Mucosa of rectum (tissue), 2 donors: ENCODE measurements around the gene GARNL3.

Experiments used
- H3K27ac ChIP-seq, 2 donors: one replicate each; pipeline ENCODE4 v1.7.0; 2013; ENCODE audit warnings: inconsistent platforms in 2 of 2, low read depth in 2 of 2, low read length in 2 of 2
- H3K27me3 ChIP-seq, 2 donors: one replicate each; pipeline ENCODE4 v1.7.0; 2013; ENCODE audit warnings: low read length in 2 of 2; ENCODE audit not compliant: control insufficient read depth in 2 of 2, insufficient read depth in 2 of 2
- H3K36me3 ChIP-seq, 2 donors: one replicate each; pipeline ENCODE4 v1.7.0; 2013; ENCODE audit warnings: low read length in 2 of 2; ENCODE audit not compliant: control insufficient read depth in 2 of 2, insufficient read depth in 2 of 2
- H3K4me1 ChIP-seq, 2 donors: one replicate each; pipeline ENCODE4 v1.7.0; 2013; ENCODE audit warnings: low read length in 2 of 2, mild to moderate bottlenecking in 1 of 2; ENCODE audit not compliant: control insufficient read depth in 2 of 2, insufficient read depth in 2 of 2
- H3K4me3 ChIP-seq, 2 donors: one replicate each; pipeline ENCODE4 v1.7.0; 2013; ENCODE audit warnings: low read length in 2 of 2
- H3K9ac ChIP-seq, 2 donors: one replicate each; pipeline ENCODE4 v1.7.0; 2013; ENCODE audit warnings: low read length in 2 of 2, low read depth in 1 of 2, mild to moderate bottlenecking in 1 of 2
- H3K9me3 ChIP-seq, 2 donors: one replicate each; pipeline ENCODE4 v1.7.0; 2013; ENCODE audit warnings: low read length in 2 of 2; ENCODE audit not compliant: control insufficient read depth in 2 of 2
- donor health status: healthy.
- donor health status: Normal muscosa, but diverticular disease.

GARNL3 gene

DNA sequence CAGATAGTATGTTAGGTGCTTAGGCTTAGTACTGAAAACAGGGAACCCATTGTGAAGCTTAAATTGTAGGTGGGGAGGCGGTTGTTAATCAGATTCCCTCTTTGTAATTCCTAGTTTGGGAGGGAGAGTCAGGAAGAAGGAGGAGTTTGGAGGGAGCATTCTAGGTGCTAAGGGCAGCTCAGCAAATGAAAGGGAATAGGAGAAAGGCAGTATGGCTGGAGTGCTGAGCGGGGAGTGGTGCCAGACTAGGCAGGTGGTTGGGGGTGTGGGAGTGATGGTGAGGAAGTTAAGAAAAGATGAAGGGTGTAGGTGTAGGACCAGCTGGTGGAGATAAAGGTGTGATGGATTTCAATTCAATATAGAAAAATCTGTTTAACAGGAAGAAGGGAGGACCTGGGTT lies 11.1 kb upstream of the GARNL3 start:
- Histone ChIP-seq H3K4me3 (no peak overlapping the region), H3K27ac (no peak overlapping the region), H3K9me3 (no peaks in the 10 kb centered on the region), H3K36me3 (no peaks in the 10 kb centered on the region), H3K9ac (no peak overlapping the region), H3K27me3 (no peaks in the 10 kb centered on the region), H3K4me1 (no peaks in the 10 kb centered on the region)

GRCh38 chr9:127255692-127256091 lies 8.9 kb upstream of the GARNL3 start:
- H3K27ac ChIP-seq = no peak overlapping the region
- H3K4me1 ChIP-seq = no peaks in the 10 kb centered on the region
- H3K27me3 ChIP-seq = no peaks in the 10 kb centered on the region
- no peak overlapping the region for H3K4me3 ChIP-seq
- no peak overlapping the region for H3K9ac ChIP-seq
- no peaks in the 10 kb centered on the region for H3K9me3 ChIP-seq
- H3K36me3 ChIP-seq = no peaks in the 10 kb centered on the region

GRCh38 chr9:127256324-127256723 lies 8.2 kb upstream of the GARNL3 start:
- H3K27me3 ChIP-seq = no peaks in the 10 kb centered on the region
- H3K27ac ChIP-seq = no peak overlapping the region
- H3K4me3 ChIP-seq = no peak overlapping the region
- no peaks in the 10 kb centered on the region for H3K9me3 ChIP-seq
- H3K36me3 ChIP-seq = no peaks in the 10 kb centered on the region
- no peaks in the 10 kb centered on the region for H3K4me1 ChIP-seq
- no peak overlapping the region for H3K9ac ChIP-seq

DNA sequence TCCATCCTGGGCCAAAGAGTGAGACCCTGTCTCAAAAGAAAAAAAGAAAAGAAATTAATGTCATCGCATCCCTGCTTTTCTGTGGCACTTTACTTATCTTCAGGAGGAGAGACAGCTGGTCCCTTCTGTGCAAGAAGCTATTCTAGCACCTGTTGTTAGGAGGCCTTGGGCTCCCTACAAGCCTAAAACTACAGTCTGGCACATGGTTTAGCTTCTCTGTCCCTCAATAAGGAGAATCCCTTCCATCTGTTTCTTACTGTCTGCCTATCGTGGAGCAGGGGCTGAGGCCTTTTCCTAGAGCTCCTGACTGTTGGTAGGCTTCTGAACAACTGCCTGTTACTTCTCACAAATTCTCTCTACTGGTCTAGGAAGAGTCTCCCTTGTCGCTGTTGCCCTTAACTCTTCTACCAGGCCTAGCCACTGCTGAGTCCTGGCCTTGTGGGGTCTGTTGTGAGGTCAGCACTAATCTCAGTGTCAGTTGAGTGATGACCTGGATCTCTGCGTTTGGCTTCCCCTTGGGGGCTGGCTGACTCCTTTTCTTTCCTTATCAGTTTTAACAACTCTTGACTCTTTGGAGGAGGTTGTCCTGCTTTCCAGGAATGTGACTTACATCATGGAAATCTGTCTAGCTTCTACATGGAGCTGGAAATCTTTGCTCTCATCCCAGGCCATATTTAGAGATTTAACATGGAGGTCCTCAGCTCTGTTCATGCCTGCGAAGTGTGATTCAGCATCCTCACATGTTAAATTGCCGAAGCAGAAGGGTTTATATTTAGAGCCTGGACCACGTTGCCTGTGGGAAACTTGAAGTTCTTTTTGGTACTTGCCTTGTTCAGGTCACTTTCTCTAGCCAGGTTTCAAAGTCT lies 5.7 kb upstream of the GARNL3 start:
- Histone ChIP-seq H3K27ac (no peak overlapping the region), H3K4me1 (no peaks in the 10 kb centered on the region), H3K9ac (no peak overlapping the region)

GRCh38 chr9:127262602-127263001 lies 2.0 kb upstream of the GARNL3 start:
- no peaks in the 10 kb centered on the region for H3K9me3 ChIP-seq
- no peak overlapping the region for H3K4me3 ChIP-seq
- H3K9ac ChIP-seq = no peak overlapping the region
- no peaks in the 10 kb centered on the region for H3K4me1 ChIP-seq
- no peaks in the 10 kb centered on the region for H3K27me3 ChIP-seq
- H3K36me3 ChIP-seq = no peaks in the 10 kb centered on the region
- no peak overlapping the region for H3K27ac ChIP-seq

More for the DNA sequence above, 5.7 kb upstream of the GARNL3 start:
- Histone ChIP-seq H3K4me3 (no peak overlapping the region), H3K9me3 (no peaks in the 10 kb centered on the region), H3K27me3 (no peaks in the 10 kb centered on the region), H3K36me3 (no peaks in the 10 kb centered on the region)

DNA sequence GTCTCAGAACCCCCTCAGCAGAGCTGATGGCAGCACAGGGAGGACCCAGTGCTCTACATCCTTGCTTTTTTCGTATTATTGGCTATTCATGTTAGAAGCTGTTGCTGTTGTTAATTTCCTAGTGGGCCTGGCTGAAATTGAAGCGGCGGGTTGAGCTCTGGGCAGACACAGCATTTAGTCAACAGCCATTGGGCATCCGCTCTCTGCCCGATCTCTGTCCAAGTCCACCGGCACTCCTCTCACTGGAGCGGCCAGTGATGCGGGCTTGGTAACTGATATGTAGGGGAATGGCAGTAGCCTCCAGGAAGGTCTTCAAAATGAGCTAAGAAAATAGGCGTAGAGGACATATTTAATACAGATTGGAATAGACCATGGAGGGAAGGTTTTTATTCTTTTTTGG lies 1.3 kb upstream of the GARNL3 start:
- Histone ChIP-seq H3K36me3 (no peaks in the 10 kb centered on the region), H3K27ac (no peak overlapping the region), H3K9me3 (no peaks in the 10 kb centered on the region), H3K4me3 (no peak overlapping the region), H3K9ac (no peak overlapping the region), H3K27me3 (no peaks in the 10 kb centered on the region), H3K4me1 (no peaks in the 10 kb centered on the region)

GRCh38 chr9:127263664-127264063 lies 910 bp upstream of the GARNL3 start:
- Histone ChIP-seq H3K4me3 (no peak overlapping the region), H3K9me3 (no peaks in the 10 kb centered on the region), H3K27ac (no peak overlapping the region), H3K9ac (no peak overlapping the region), H3K4me1 (no peaks in the 10 kb centered on the region), H3K36me3 (no peaks in the 10 kb centered on the region), H3K27me3 (no peaks in the 10 kb centered on the region)

DNA sequence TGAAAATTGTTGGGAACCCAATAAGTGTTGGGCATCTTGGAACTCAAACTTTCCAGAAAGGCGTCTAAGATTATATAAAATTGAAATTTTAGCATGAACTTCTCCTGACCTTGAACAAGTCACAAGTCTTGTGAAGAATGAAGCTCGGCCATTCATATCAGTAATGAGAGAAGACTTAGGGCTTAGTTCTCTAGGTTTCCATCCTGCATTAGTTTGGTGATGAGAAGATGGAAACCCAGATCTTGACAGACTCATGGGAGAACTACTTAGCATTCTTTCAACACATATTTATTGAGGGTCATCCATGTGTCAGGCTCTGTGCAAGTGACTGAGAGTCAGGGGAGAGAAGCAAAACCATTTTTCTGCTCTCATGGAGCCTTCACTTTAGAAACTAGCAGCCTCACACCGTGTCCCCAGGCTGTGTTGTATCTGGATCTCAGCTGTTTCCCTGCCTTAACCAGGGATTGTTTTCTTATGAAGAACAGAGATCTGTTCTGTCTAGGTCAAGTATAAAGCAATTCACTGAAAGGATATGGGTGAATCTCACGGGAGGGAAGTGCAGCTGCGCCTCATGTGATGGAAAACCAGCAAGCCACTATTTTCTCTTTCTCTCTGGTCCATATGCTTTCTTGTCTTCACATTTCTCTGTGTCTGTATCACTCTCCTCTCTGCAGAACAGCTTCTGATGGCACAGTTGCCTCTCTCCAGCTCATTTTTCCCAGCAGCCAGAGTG lies 3.4 kb downstream of the GARNL3 start:
- H3K4me1 ChIP-seq = no peaks in the 10 kb centered on the region
- H3K27ac ChIP-seq = no peak overlapping the region
- H3K4me3 ChIP-seq = no peak overlapping the region
- H3K36me3 ChIP-seq = no peaks in the 10 kb centered on the region
- no peaks in the 10 kb centered on the region for H3K27me3 ChIP-seq
- H3K9ac ChIP-seq = no peak overlapping the region
- H3K9me3 ChIP-seq = no peaks in the 10 kb centered on the region

GRCh38 chr9:127269449-127269848 lies 4.9 kb downstream of the GARNL3 start:
- Histone ChIP-seq H3K9me3 (no peaks in the 10 kb centered on the region), H3K27me3 (no peaks in the 10 kb centered on the region), H3K9ac (no peak overlapping the region), H3K36me3 (no peaks in the 10 kb centered on the region), H3K4me1 (no peaks in the 10 kb centered on the region), H3K4me3 (no peak overlapping the region), H3K27ac (no peak overlapping the region)

DNA sequence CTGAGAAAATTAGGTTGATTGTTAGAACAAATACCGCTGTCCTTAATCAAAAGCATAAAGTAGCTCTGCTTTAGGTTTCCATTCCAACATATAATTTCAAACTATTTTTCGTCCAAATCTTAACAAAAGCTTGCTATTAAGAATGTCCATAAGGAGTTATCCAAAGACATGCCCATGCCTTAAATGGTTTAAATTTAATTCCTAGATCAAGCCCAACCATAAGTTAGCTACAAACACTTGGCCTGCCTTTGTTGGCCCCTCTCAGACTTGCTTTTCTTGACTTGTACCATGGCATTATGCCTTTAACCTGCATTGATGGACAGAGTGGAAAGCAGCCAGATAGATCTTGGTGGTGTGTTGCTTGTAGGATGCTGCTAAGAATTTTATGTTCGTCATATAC lies 8.8 kb downstream of the GARNL3 start:
- Histone ChIP-seq H3K4me3 (no peak overlapping the region), H3K4me1 (no peaks in the 10 kb centered on the region), H3K9me3 (no peaks in the 10 kb centered on the region), H3K27me3 (no peaks in the 10 kb centered on the region), H3K9ac (no peak overlapping the region), H3K27ac (no peak overlapping the region), H3K36me3 (no peaks in the 10 kb centered on the region)
